HG03558 (cell line): ENCODE results near the gene TTLL9.

ENCODE experiments used
- ATAC-seq: cut with Tn5 transposase; IDR thresholded peaks from one replicate; pipeline ENCODE4 v1.9.1; 2021; ENCODE audit warnings: moderate number of reproducible peaks; ENCODE audit not compliant: unreplicated experiment; ENCODE audit errors: extremely low read depth

TTLL9 gene

DNA sequence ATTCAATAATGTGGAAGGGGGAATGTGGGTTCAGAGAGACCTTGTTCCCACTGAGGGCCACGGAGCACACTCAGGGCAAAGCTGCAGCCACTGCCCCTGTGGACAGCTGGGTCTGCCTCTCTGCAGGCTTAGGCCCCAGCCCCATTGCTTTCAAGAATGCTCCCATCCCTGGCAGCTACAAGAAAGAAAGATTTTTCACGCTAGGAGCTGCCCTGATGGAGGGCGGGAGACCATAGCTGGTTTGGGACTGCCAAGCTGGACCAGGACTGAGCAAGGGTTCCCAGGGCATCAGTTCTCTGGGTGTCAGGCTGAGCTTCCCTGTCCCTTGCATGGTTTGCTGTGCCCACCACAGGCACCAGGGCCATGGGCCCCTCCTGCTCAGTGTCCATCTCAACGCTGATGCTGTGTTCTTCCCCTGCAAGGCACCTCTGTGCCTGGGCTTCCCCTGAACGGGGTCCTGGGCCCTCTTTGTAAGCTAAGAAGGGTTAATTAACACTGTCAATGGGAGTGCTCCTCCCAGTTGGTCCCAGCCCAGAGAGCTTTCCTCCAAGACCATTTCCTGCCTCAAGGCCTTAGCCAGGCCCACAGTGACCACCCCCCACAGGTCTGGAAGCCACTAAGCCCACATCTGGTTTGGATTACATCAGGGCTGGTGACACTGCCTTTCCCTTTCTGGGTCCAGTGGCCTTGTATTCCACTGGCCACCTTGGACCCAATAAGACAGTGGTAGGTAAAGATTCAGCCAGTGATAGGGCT lies 33.4 kb upstream of the TTLL9 start:
- ATAC-seq: no peak

DNA sequence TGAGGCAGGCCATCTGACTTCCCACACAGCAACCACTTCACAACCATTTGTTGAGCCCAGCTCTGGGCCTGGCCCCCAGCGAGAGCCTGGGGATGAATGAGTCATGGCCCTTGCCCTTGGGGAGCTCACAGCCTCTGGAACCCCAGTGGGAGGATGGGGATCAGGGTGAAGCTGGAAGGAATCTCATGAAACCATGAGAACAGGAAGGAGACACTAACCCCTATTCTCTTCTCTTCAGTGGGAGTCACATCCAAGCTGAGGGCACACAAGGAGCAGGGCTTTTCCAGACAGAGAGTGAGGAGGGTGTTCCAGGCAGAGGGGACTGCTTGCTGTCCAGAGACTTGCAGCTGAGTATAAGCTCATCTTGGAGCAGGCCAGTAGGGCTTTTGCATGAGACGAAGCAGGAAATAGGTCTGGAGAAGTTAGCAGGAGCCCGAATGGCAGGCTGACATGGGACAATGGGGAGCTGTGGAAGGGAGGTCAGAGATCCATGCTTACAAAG lies 32.5 kb upstream of the TTLL9 start:
- ATAC-seq: no peak

DNA sequence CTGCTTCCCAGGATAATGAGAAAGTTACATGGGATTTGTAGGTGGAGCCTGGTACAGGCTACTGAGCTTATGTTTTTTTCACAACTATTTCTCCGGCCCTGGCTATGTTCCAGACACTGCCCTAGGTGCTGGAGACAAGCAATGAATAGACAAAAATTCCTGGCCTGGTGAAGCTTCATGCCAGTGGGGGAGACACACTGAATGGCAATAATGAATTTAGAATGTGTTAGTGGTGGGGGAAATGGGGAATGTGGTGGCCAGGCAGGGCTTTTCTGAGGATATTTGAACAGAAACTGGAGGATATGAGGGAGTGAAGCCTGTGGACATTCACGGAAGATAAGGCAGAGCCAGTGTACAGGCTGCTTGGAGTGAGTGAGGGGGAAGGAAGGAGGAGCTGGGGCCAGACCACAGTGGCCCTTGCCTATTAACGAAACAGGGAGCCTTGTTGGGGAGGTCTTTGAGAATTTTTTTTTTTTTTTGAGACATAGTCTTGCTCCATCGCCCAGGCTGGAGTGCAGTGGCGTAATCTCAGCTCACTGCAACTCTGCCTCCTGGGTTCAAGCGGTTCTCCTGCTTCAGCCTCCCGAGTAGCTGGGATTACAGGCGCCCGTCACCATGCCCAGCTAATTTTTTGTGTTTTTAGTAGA lies 31.7 kb upstream of the TTLL9 start:
- no peak for ATAC-seq

DNA sequence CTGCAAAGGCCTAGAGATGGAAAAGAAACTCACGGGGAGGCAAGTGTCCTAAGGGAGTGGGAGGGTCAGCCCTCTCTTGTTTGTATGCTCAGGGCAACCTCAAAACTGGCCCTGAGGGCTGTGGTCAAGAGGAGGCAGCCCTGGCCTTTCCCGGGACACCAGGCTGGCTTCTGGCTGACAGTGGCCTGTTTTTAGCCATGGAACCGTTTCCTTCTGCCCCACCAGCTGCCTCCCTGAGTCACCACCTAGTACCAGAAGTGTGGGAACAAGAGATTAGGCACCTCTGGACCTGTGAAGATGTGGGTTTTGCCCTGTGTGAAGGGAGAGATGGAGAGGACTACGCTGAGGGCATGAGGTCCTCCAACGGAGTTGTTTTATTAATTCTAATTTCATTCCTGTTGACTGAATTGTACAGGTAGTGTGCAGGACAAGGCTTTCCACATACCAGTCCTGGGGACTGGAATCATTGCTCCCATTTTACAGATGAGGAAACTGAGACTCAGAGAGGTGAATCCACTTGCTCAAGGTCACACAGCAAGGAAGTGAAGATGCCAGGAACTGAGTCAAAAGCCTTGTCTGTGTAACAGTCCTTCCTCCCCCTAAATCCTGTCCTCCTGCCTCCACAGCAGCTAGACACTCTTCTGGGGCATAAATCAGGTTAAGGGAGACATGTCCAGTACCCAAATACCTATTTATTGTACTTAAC lies 30.5 kb upstream of the TTLL9 start:
- no peak for ATAC-seq

DNA sequence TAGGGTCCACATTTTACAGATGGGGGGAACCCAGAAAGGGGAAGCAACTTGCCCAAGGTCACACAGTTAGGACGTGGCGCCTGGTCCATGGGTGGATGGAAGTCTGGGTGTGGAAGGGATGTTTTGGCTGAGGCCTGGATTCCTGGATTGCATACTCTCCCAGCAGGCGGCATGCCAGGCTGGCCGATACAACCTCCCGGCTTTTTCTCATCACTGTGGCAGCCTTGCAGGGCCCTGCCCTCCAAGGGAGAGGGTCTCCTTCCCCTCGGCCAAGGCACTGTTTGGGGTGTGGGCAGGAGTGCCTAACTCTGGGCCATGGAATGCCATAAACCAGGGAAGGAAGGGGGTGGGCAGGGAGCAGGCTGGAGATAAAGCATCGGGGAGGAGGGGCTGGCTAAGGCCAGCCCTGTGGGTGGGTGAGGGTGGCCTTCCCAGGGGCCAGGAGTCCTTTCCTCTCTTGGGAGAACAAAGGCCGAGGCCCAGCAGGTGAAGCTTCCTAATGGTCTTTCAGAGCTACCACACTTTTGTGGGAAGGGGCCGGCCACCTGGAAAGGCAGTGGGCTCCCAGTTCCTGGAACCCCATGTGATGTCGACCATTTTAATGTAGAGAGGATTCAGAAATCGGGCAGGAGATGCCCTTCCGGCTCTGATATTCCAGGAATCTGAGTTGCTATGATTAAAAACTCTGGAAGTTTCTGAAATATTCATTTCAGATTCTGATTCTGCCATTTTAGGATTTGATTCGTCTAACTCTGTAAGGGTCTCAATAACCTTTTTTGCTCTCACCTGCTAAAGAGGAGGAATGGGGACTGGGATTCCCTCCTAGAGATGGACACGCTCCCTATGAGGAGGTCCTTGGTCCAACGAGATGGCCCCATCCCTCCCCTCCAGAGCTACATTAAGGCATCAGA lies 29.3 kb upstream of the TTLL9 start:
- no peak for ATAC-seq

DNA sequence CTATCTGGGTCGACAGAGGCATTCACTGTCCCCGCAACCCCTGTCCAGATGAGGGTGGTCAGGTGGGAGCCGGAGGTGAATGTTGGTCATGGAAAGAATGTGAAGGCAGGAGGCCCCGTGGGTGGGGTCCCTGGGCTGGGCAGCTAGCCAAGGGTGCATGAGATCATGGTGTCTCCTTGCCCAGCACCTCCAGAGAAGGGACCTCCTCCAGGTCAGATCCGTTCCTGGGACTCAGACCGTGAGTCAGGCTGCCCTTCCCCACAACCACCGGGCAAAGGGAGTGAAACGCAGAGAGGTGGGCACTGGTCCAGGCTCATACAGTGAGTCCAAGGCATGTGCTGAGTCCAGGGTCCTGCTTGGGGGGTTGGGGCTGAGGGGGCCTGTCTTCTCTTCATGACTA lies 28.5 kb upstream of the TTLL9 start:
- no peak for ATAC-seq

DNA sequence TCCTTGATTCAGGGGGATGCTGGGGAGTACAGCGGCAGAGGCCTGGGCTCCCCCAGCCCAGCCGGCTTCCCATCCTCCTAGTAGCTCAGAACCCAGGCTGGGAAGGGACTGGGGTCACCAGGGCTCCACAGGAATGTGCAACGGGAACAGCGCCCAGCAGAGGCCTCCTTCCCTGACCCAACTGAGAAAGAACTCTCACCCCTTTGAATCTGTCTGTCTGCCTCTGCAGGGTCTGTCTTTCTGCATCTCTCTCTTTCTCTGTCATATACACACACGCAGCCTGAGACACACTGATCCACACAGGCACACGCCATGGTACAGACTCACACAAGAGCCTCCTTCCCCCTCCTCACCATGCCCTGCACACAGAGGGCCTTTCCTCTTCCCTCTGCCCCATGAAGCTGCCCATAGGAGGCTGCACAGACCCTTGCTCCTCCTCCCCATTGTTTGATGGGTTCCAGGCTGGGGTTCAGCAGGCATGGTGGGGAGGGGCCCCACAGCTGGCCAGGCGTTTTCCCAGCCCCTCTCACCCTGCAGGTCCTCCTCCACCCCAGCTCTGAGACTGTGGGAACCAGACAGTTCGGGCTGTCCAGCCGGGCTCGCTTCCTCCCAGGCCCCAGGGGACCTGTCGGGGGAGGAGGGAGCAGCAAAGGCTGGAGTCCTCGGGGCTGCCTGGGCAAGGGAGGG lies 27.8 kb upstream of the TTLL9 start:
- ATAC-seq: no peak

DNA sequence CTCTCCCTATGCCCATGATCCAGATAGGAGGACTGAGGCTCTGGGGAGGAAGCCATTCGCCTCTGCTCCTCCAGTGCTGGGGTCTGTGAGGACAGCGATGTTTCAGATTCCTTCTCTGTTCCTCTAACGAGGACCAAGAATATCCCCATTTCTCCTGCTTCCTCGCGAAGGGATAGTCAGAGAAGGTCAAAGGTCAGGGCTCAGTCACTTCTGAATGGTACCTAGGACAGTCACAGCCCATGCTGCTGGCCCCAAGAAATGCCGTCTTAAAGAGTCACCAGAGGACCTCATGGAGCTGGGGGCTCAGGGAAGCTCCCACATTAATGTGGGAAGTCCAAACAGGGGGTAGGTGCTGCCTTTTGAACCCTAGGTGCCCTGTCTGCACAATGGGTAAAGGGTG lies 27.1 kb upstream of the TTLL9 start:
- ATAC-seq: no peak

DNA sequence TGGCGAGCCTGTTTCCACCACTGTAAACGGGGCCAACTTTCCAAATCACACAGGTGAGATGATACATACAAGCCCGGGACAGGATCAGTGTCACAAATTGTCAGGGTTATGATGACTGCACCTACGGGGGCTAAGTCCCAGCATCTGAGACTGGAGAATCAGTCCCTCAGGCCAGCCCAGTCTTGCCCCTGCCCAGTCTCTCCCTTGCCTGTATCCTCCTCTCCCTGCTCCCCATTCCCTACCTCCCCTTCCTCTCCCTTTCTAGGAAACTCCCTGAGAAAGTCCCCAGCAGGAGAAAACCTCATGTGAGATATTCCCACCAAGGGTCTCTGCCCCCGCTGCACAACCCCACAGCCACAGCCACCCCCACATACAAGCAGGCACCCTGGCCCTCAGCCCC lies 26.6 kb upstream of the TTLL9 start:
- ATAC-seq: no peak

DNA sequence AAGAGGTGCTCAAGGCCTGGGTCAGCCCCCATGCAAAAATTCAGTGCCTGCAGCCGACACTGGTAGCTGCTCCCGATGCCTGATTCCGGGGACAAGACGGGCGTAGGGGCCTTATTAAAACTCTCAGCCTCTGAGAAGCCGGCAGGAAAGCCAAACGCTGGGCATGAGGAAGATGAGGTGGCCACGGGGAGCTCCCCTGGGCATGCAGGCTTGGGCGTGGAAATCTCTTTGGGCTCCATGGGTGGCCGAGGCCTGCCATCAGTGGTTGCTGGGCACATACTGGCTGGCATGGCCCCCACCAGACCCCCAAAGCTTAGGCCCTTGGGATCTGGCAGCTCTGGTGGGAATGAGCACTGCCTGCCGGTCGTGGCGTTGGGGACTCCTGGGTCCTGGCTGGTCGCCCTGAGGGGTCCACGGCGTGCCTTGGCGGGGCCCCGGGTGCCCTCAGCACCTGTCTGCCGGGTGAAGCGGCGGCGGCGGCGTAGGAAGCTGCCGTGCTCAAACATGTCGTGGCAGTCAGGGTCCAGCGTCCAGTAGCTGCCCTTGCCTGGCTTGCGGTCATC lies 25.6 kb upstream of the TTLL9 start:
- ATAC-seq: no peak

DNA sequence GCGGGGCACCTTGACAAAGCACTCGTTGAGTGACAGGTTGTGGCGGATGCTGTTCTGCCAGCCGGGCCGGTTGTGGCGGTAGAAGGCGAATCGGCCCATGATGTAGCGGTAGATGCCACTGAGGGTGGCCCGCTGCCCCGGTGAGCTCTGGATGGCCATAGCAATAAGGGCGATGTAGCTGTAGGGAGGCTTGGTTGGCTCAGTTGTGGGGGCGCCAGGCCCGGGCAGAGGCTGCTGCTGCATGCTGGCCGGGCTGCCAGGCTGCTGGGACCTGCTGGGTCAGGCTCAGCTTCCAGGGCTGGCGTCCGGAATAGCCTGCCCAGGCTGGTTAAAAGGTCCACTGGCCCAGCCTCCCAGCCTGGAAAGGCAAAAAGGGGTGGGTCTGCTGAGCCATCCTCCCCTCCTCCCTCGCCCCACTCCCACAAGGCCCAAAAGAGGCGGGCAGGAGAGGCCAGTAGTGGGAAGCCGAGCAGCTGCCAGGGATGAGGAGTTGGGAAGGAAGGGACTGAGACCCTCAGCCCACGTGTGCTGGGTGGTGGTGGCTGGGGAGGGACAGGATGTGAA lies 25.1 kb upstream of the TTLL9 start, which contains the start of gene FOXS1:
Gene FOXS1, minus strand, starts transcription at position 305 of the 564 bp plus-strand sequence. Its CDS starts 62 bp downstream, at position 243.
- ATAC-seq: no peak

DNA sequence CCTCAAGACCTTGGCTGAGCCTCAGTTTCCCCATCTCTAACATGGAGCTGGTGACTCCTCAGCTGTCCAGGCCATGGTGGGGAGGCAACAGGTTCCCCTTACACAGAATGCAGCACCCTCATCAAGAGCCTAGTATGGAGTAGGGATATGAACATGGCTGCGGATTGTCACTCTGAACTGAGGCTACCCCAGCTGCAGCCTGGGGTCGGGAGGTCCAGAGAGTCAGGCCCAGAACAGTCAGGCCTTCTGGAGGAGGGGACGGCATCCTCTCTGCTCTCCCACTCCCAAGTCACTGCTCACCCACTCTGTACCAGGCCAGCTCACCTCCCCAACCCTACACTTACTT lies 23.7 kb upstream of the TTLL9 start:
- ATAC-seq: no peak

DNA sequence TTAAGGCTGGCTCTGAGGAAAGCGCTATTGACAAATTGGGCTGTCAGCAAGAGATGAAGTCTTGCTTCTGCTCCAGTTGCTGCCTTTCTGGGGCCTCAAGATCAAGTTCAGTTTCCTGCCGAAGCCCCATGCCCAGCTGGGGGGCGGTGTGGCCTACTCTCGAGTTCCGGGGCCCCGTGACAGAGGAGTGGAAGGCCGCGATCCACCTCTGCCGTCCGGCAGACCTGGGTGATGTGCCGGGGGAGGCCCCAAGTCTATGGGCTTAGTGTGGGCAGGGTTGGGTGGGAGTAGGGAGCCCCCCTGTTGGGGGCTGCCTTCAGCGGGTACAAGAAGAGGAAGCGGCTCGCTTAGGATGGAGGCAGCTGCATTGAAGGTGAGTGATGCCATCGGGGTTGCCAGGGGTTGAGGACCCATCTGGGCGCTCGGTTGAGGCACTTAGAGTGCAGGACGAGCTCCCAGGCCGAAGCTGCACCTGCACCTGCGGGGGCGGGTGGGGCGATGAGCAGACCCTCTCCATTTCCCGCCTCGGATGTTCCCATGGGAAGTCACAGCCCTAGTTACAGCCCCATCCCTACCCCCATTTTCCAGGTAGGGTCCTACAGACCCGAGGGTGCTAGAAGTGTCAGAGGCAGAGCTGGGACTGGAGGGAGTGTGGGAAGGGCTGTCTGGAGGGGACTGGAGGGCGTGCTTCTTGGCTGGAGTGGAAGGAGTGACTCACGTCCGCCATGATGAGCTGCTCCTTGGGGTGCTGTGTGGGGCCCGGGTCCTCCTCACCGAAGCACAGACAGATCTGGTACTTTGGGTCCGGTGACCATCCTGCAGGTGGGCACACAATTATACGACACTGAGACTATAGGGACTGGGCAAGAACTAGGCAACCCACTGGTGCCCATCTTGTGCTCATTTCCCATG lies 22.1 kb upstream of the TTLL9 start:
- no peak for ATAC-seq

DNA sequence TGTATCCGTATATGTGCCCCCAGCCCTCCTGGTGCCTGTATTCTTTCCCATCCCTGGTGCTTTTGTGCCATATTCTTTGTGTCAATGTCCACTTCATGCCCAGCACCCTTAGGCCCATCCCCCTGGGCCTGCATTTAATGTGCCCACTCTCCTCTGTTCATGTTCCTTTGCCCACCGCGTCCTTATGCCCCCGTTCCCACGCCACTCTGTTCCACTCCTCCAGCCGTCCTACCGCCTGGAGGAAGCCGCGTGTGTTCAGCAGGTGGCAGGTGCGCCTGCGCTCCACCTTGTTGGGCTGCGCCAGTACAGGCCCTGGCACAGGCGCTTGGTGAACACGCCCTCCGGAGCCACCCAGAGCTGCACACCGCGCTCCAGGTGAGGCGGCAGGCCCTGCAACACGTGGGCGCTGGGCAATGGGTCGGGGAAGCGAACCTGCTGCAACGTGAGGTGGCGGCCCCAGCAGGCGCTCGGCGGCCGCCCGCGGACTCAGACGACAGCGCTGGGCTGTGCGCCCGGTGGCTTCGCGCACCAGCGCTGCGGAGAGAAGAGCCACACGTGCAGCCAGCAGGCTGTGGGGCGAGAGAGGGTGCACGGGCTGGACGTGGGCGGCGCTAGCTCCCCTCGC lies 21.0 kb upstream of the TTLL9 start:
- no peak for ATAC-seq

DNA sequence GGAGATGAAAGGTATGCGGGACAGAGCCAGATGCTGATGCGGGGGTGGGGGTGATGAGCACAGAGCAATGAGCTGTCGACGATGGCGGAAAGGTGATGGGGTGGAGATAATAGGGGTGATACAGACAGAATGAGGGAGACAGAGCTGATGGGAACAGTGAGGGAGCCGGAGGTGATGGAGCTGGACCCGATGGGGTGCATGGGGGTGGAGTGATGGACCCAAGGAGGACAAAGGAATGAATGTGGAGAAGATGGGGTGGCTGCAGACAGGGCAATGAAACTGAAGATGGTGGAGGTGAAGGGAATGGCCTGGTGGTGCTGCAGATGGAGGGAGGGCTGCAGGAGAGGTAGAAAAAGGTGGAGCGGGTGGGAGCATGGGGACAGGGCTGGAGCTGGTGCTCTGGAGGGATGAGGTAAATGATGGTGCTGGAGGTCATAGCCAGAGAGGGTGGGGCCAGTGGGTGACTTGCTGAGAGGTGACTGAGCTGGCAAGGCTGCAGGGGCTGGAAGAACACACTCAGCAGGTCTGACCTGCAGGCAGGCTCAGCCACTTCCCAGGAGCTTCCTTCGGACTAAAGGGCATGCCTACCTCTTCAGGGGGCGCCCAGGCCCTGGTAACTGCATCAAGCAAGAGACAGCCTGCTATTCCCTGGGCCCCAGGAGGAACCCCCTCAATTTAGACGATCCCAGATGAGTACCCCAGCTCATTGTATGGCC lies 19.0 kb upstream of the TTLL9 start:
- ATAC-seq: no peak

DNA sequence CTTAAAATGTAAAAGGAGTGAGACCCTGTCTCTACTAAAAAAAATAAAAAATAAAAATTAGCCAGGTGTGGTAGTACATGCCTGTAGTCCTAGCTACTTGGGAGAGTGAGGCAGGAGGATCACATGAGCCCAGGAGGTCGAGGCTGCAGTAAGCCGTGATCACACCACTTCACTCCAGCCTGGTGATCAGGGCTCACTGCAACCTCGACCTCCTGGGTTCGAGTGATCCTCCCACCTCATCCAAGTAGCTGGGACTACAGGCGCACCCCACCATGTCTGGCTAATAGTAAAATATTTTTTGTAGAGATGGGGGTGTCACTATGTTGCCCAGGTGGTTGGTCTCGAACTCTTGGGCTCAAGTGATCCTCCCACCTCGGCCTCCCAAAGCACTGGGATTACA lies 17.0 kb upstream of the TTLL9 start:
- ATAC-seq: no peak

DNA sequence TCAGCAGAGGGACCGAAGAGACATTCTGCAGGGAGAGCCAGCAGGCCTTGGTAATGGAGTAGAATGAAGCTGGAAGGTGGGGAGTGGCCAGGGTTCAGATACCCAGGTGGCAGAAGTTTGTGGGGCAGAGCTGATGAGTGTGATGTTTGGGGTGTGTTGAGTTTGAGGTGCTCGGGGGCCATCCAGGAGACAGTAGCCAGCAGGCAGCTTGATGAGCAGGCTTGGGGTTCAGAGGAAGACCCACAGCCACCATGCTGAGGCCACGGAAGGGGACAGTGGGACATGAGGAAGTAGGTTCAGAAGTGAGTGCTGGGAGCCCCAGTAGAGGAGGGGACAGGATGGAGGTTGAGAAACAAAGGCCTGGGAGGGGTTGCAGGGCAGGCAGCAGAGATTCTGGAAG lies 13.9 kb upstream of the TTLL9 start:
- no peak for ATAC-seq
